Ishikawa (cell line): Measurements from ENCODE around the gene PFN2.

Experiments
- TAF1 ChIP-seq: IDR thresholded peaks from 2 replicates; pipeline ENCODE4 v1.6.1; 2012; ENCODE audit warnings: low read depth, mild to moderate bottlenecking
- TCF12 ChIP-seq: IDR thresholded peaks from 2 replicates; pipeline ENCODE4 v1.6.1; 2012; ENCODE audit warnings: low read depth

DNA sequence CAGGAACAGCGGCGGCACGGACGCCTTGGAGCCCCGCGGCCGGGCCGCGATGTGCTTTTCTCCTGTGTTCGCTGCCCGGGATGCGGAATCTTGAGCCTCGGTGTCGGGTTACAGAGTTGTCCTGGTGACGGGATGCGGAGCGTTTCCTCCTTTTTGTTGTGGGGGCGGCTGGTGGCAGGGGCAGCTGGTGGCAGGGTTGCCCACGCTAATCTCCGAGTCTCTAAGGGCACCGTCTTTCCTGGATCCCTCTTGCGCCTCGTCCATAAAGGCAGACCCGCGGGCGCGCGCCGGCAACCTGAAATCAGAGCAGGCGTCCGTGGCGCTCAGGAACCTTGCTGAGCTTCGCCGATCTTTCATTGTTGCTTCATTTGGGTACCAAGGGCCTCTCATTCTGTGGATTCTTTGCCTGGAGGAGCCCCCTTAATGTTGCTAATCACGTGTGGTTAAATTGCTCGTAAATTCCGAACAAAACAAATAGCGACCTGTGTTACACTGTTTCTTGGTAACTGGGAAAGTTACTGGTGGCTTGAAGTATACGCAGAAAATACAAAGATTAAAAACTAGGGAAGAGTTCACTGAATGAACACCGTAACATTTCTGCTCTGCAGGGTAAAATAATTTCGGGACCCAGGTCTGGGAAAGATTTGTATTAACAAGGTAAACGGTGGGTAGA lies 844 bp upstream of the PFN2 start:
- TF ChIP-seq TCF12: no peak
- 0 out of 2 replicates have a peak, but pooled peaks have one; percentile 8 for TF ChIP-seq TAF1
